DOHH2 (cell line): ENCODE results near the gene DEFB125.

ENCODE experiments used
- H3F3A ChIP-seq: fragments of 200-600 bp; sonication (generic), shearing (Covaris generic); 2 replicates; pipeline ENCODE4 v1.6.0; 2016; ENCODE audit warnings: antibody characterized with exemption, mild to moderate bottlenecking; ENCODE audit not compliant: control insufficient read depth, insufficient read depth
- H3K27ac ChIP-seq: fragments of 200-600 bp; sonication (generic); 2 replicates; pipeline ENCODE4 v1.5.1; 2014; ENCODE audit warnings: low read depth, mild to moderate bottlenecking, low read length, moderate library complexity
- H3K27me3 ChIP-seq: fragments of 200-600 bp; sonication (generic); 2 replicates; pipeline ENCODE4 v1.6.1; 2014; ENCODE audit warnings: mild to moderate bottlenecking, low read length, mixed read lengths; ENCODE audit not compliant: control insufficient read depth
- H3K36me3 ChIP-seq: fragments of 200-600 bp; sonication (generic); 2 replicates; pipeline ENCODE4 v1.6.1; 2014; ENCODE audit warnings: mild to moderate bottlenecking, low read length, moderate library complexity, mixed read lengths; ENCODE audit not compliant: control insufficient read depth
- H3K4me1 ChIP-seq: fragments of 200-600 bp; sonication (generic); 2 replicates; pipeline ENCODE4 v1.6.1; 2014; ENCODE audit warnings: mild to moderate bottlenecking, low read length, mixed read lengths; ENCODE audit not compliant: control insufficient read depth
- H3K4me2 ChIP-seq: fragments of 200-600 bp; sonication (generic); 2 replicates; pipeline ENCODE4 v1.6.0; 2014; ENCODE audit warnings: mild to moderate bottlenecking, low read length, moderate library complexity
- H3K4me3 ChIP-seq: fragments of 200-600 bp; sonication (generic); 2 replicates; pipeline ENCODE4 v1.5.1; 2014; ENCODE audit warnings: mild to moderate bottlenecking, low read length, mixed read lengths
- H3K79me2 ChIP-seq: fragments of 200-600 bp; sonication (generic); 2 replicates; pipeline ENCODE4 v1.6.1; 2014; ENCODE audit warnings: mild to moderate bottlenecking, low read length, mixed read lengths; ENCODE audit not compliant: control insufficient read depth
- H3K9me2 ChIP-seq: fragments of 200-600 bp; sonication (generic); replicated peaks from 2 replicates; pipeline ENCODE4 v1.6.1; 2014; ENCODE audit warnings: mild to moderate bottlenecking, low read length, mixed read lengths; ENCODE audit not compliant: control insufficient read depth
- H3K9me3 ChIP-seq: fragments of 200-600 bp; sonication (generic); 2 replicates; pipeline ENCODE4 v1.6.1; 2014; ENCODE audit warnings: antibody characterized with exemption, low read length, mixed read lengths; ENCODE audit not compliant: control insufficient read depth, insufficient read depth
- H4K20me1 ChIP-seq: fragments of 200-600 bp; sonication (generic); 2 replicates; pipeline ENCODE4 v1.6.0; 2014; ENCODE audit warnings: low read depth, mild to moderate bottlenecking, antibody characterized with exemption, low read length, moderate library complexity; ENCODE audit not compliant: control insufficient read depth, insufficient read depth
- EZH2phosphoT487 ChIP-seq: fragments of 200-600 bp; sonication (generic); IDR thresholded peaks from 2 replicates; pipeline ENCODE4 v1.6.1; 2017; ENCODE audit warnings: borderline replicate concordance, mild to moderate bottlenecking, antibody characterized with exemption, low read length, moderate library complexity, mixed read lengths
- TF ChIP-seq, protein P1 (sequence below): fragments of 200-600 bp; sonication (generic); IDR thresholded peaks from one replicate; pipeline ENCODE4 v1.5.1; 2014; ENCODE audit warnings: antibody characterized with exemption, mild to moderate bottlenecking, low read depth, low read length; ENCODE audit not compliant: poor library complexity, severe bottlenecking

DEFB125 gene

DNA sequence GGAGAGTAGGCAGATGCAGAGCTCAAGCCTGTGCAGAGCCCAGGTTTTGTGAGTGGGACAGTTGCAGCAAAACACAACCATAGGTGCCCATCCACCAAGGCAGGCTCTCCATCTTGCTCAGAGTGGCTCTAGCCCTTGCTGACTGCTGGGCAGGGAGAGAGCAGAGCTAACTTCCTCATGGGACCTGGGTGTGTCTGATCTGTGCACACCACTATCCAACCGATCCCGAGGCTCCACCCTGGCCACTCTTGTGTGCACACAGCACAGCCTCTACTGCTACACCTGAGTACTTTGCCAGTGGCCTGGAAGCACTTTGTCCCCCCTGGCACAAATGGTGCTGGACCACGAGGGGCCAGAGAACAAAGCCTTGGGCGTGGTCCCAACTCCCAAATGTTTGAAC lies 7.9 kb upstream of the DEFB125 start:
- Histone ChIP-seq H3F3A (no peaks in the 10 kb centered on the region), H3K9me3 (0 out of 2 replicates have a peak, but pooled peaks cover 3% of the 10 kb centered on the region), H3K9me2 (no peaks in the 10 kb centered on the region), H3K27me3 (peaks cover 5% of the 10 kb centered on the region; the same call in 1 of the 2 replicates), H4K20me1 (no peaks in the 10 kb centered on the region), H3K36me3 (no peaks in the 10 kb centered on the region), H3K4me3 (no peak overlapping the region), H3K4me2 (no peak overlapping the region), H3K4me1 (peaks cover 8% of the 10 kb centered on the region), H3K79me2 (no peaks in the 10 kb centered on the region), H3K27ac (no peak overlapping the region)
- no peak for TF ChIP-seq EZH2phosphoT487
- TF ChIP-seq, protein P1, sequence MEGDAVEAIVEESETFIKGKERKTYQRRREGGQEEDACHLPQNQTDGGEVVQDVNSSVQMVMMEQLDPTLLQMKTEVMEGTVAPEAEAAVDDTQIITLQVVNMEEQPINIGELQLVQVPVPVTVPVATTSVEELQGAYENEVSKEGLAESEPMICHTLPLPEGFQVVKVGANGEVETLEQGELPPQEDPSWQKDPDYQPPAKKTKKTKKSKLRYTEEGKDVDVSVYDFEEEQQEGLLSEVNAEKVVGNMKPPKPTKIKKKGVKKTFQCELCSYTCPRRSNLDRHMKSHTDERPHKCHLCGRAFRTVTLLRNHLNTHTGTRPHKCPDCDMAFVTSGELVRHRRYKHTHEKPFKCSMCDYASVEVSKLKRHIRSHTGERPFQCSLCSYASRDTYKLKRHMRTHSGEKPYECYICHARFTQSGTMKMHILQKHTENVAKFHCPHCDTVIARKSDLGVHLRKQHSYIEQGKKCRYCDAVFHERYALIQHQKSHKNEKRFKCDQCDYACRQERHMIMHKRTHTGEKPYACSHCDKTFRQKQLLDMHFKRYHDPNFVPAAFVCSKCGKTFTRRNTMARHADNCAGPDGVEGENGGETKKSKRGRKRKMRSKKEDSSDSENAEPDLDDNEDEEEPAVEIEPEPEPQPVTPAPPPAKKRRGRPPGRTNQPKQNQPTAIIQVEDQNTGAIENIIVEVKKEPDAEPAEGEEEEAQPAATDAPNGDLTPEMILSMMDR: no peak

DNA sequence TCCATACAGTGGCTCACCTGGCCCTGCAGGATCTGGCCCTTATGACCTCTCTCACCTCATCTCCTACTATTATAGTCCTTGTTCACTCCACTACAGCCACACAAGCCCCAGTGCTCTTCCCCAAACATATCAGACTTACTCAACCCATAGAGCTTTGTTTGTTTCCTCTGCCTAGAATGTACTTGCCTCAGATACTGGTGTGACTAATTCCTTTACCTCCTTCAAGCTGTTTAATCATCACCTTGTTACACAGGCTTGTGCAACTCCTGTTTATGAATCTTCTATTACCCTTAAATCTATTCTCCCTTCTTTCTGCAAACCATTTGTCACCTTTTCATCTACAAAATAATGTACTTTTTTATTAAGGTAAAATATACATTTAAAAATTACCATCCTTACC lies 3.2 kb downstream of the DEFB125 start:
- Histone ChIP-seq H3K27ac (no peak overlapping the region), H3K79me2 (no peaks in the 10 kb centered on the region), H3K9me2 (no peaks in the 10 kb centered on the region), H3F3A (no peaks in the 10 kb centered on the region), H3K4me3 (no peak overlapping the region), H3K27me3 (peaks cover 4% of the 10 kb centered on the region), H3K4me1 (no peaks in the 10 kb centered on the region), H3K36me3 (no peaks in the 10 kb centered on the region), H3K9me3 (0 out of 2 replicates have a peak, but pooled peaks cover 2% of the 10 kb centered on the region), H3K4me2 (no peak overlapping the region), H4K20me1 (no peaks in the 10 kb centered on the region)
- TF ChIP-seq, protein P1: no peak
- TF ChIP-seq EZH2phosphoT487: no peak

DNA sequence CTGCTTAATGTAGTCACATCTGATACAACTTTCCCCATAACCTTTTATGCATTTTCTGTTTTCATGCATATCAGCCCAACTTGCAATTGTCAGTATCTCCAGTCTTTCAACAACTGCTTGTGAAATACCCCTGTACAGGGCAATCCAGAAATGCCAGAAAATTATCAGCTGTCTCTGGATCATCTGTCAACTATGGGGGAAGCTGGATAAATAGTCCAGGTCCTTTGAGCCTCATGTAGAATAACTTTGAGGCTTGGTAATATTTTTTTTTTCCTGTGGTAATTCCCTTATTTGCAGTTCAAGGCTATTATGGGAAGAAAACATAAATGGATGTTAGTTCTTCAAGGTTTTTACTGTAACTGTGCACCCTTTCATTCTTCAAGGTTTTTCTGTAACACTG lies 6.2 kb downstream of the DEFB125 start:
- H3K27ac ChIP-seq: no peak overlapping the region
- no peak for TF ChIP-seq EZH2phosphoT487
- TF ChIP-seq, protein P1: no peak
- no peaks in the 10 kb centered on the region for H3K36me3 ChIP-seq
- H3K4me1 ChIP-seq: no peaks in the 10 kb centered on the region
- no peak overlapping the region for H3K4me2 ChIP-seq
- H4K20me1 ChIP-seq: no peaks in the 10 kb centered on the region
- H3K9me2 ChIP-seq: no peaks in the 10 kb centered on the region
- no peaks in the 10 kb centered on the region for H3F3A ChIP-seq
- H3K4me3 ChIP-seq: no peak overlapping the region
- peaks cover 4% of the 10 kb centered on the region for H3K27me3 ChIP-seq
- H3K9me3 ChIP-seq: 0 out of 2 replicates have a peak, but pooled peaks cover 2% of the 10 kb centered on the region
- no peaks in the 10 kb centered on the region for H3K79me2 ChIP-seq
